Body of pancreas (tissue), 4 donors: ENCODE results near the gene LDHD. TPM values are rescaled to one million over a fixed set of nuclear protein-coding genes. Genes with fewer than 3 reads are reported as not detected.

ENCODE experiments used
- ATAC-seq: fragments of 150-250 bp; one replicate; pipeline ENCODE4 v1.9.1; 2016
- DNase-seq, 4 donors: peaks; one replicate each; pipeline ENCODE4 v3.0.0-alpha.2; 2019
- H3K27ac ChIP-seq, 4 donors: fragments of 200-600 bp; sonication (generic); 1 replicate in 3 of 4; 2 replicates in 1 of 4; pipeline versions ENCODE4 v1.5.1 to v1.6.1; 2016 to 2019; ENCODE audit warnings: mild to moderate bottlenecking in 1 of 4, mixed read lengths in 1 of 4, moderate library complexity in 1 of 4
- H3K27me3 ChIP-seq, 2 donors: fragments of 200-600 bp; sonication (generic); one replicate each; pipeline ENCODE4 v1.6.0; 2016; ENCODE audit warnings: mild to moderate bottlenecking in 1 of 2
- H3K36me3 ChIP-seq, 2 donors: fragments of 200-600 bp; sonication (generic); replicated peaks in 1 of 2; 2 replicates each; pipeline ENCODE4 v1.5.1; 2016; ENCODE audit warnings: low read depth in 2 of 2; ENCODE audit not compliant: insufficient read depth in 1 of 2
- H3K4me1 ChIP-seq: fragments of 200-600 bp; sonication (generic); one replicate; pipeline ENCODE4 v1.6.0; 2016
- H3K4me3 ChIP-seq, 2 donors: fragments of 200-600 bp; sonication (generic); 1 replicate in 1 of 2; 2 replicates in 1 of 2; pipeline ENCODE4 v1.5.1; 2016 to 2019
- H3K9me3 ChIP-seq, 3 donors: fragments of 200-600 bp; sonication (generic); 1 replicate in 2 of 3; 2 replicates in 1 of 3; pipeline ENCODE4 v1.5.1; 2016
- CTCF ChIP-seq, 7 experiments: fragments of 450-650 bp in 4 of 7; fragments of 200-600 bp in 3 of 7; sonication (generic) in 3 of 7; IDR thresholded peaks; one replicate each; pipeline ENCODE4 v1.5.1; 2016 to 2019; ENCODE audit warnings: antibody characterized with exemption in 7 of 7
- POLR2A ChIP-seq, 3 donors: fragments of 450-650 bp; IDR thresholded peaks; one replicate each; pipeline ENCODE4 v1.6.1; 2016; ENCODE audit warnings: antibody characterized with exemption in 3 of 3, mild to moderate bottlenecking in 2 of 3
- WGBS, 2 donors: methylation state at CpG; one replicate each; pipeline ENCODE4 v1.1.5; 2017; 5-methylcytosine and 5-hydroxymethylcytosine counted together
- intact Hi-C: fragments of 100-400 bp; cut with DNase I; formaldehyde crosslinking; loops from one replicate; pipeline ENCODE4 v1.15.1; 2023
- total RNA-seq, 2 donors: library from RNA; depleted of rRNA; stranded (reverse); fragments of >200 nt; gene quantifications; one replicate each; pipeline ENCODE4 v1.1.0, GENCODE V29; 2016

The LDHD gene
- total RNA-seq, 2 donors from 2014 or later, result 27.7 to 28.3 TPM

- no peaks in the 10 kb centered on the region for H3K4me1 ChIP-seq
- no peak overlapping the region for H3K27ac ChIP-seq
- ATAC-seq (no peak), DNase-seq (no peak)
- no peak overlapping the region for H3K4me3 ChIP-seq
- WGBS, 2 donors, result 55 to 58% methylated on average over 4 of the region's 4 CpGs
- no peaks in the 10 kb centered on the region for H3K27me3 ChIP-seq
- no peaks in the 10 kb centered on the region for H3K9me3 ChIP-seq
- intact Hi-C loops, result no loop called here
- TF ChIP-seq CTCF (IDR thresholded peaks at IDR 0.05) (no peak), POLR2A (IDR thresholded peaks at IDR 0.05) (no peak)
- H3K36me3 ChIP-seq, result no peaks in the 10 kb centered on the region
Observed at GRCh38 chr16:75127713-75128415, 11.3 kb upstream of the LDHD start.

- intact Hi-C loops, result no loop called here
- Histone ChIP-seq H3K36me3 (no peaks in the 10 kb centered on the region), H3K27ac (no peak overlapping the region), H3K4me1 (no peaks in the 10 kb centered on the region), H3K4me3 (no peak overlapping the region), H3K9me3 (peaks cover 0 to 4% (median 0%) of the 10 kb centered on the region in 3 donors), H3K27me3 (no peaks in the 10 kb centered on the region)
- no peak for DNase-seq
- ATAC-seq, result no peak
- WGBS, 2 donors, result 93 to 94% methylated on average over 1 of the region's 1 CpG
- TF ChIP-seq POLR2A (IDR thresholded peaks at IDR 0.05) (no peak), CTCF (IDR thresholded peaks at IDR 0.05) (no peak)
Observed at GRCh38 chr16:75122609-75123008, 6.0 kb upstream of the LDHD start.

- no peak for DNase-seq
- no peak for ATAC-seq
- no peaks in the 10 kb centered on the region for H3K27me3 ChIP-seq
- intact Hi-C loops, result no loop called here
- no peak overlapping the region for H3K4me3 ChIP-seq
- no peak for TF ChIP-seq POLR2A (IDR thresholded peaks at IDR 0.05)
- TF ChIP-seq CTCF (IDR thresholded peaks at IDR 0.05), result no peak
- H3K9me3 ChIP-seq, result peaks cover 0 to 4% (median 0%) of the 10 kb centered on the region in 3 donors
- H3K36me3 ChIP-seq, result no peaks in the 10 kb centered on the region
- H3K27ac ChIP-seq, result no peak overlapping the region
- WGBS, 2 donors, result 80% methylated on average over 6 of the region's 6 CpGs
- H3K4me1 ChIP-seq, result no peaks in the 10 kb centered on the region
Observed at GRCh38 chr16:75121949-75122568, 5.5 kb upstream of the LDHD start.

- WGBS, 2 donors, result 52 to 61% methylated on average over 4 of the region's 4 CpGs
- Histone ChIP-seq H3K4me3 (no peak overlapping the region), H3K27me3 (no peaks in the 10 kb centered on the region), H3K36me3 (no peaks in the 10 kb centered on the region), H3K27ac (no peak overlapping the region), H3K4me1 (peaks cover 11% of the 10 kb centered on the region), H3K9me3 (peaks cover 0 to 4% (median 0%) of the 10 kb centered on the region in 3 donors)
- ATAC-seq (no peak), DNase-seq (no peak)
- intact Hi-C loops, result no loop called here
- no peak for TF ChIP-seq POLR2A (IDR thresholded peaks at IDR 0.05)
Observed at GRCh38 chr16:75120253-75120652, 3.7 kb upstream of the LDHD start.

GRCh38 chr16:75118943-75119539 lies 2.5 kb upstream of the LDHD start:
- Histone ChIP-seq H3K27me3 (no peaks in the 10 kb centered on the region), H3K36me3 (no peaks in the 10 kb centered on the region), H3K4me1 (peaks cover 18% of the 10 kb centered on the region), H3K9me3 (peaks cover 0 to 4% (median 0%) of the 10 kb centered on the region in 3 donors), H3K27ac (no peak overlapping the region), H3K4me3 (no peak overlapping the region)
- intact Hi-C loops, result loop anchor here (10.0 kb wide), 1 partner anchor 414 kb away; the partner anchor contains the start of gene MLKL
- no peak for TF ChIP-seq CTCF (IDR thresholded peaks at IDR 0.05)
- no peak for TF ChIP-seq POLR2A (IDR thresholded peaks at IDR 0.05)
- DNase-seq (no peak), ATAC-seq (no peak)
- 80 to 90% methylated on average over 6 of the region's 6 CpGs for whole genome bisulfite sequencing, 2 donors
